RWPE1 (cell line): ENCODE data around the gene RGS3.

Experiments
- CTCF ChIA-PET: fragments of 350-600 bp; sonication (Branson Sonifier 250); formaldehyde crosslinking; extraction: SDS; loops from one replicate; lab custom pipeline; 2021; lab: Yijun Ruan, JAX
- POLR2A ChIA-PET: fragments of 400-600 bp; formaldehyde crosslinking; extraction: SDS; loops from one replicate; lab custom pipeline; 2020; ENCODE audit warnings: antibody characterized with exemption; ENCODE audit not compliant: low non-redundant PET; lab: Yijun Ruan, JAX
- DNase-seq: peaks from one replicate; pipeline ENCODE4 v3.0.0; 2012; ENCODE audit warnings: low spot score
- H3K27ac ChIP-seq: fragments of 450-650 bp; 2 replicates; pipeline ENCODE4 v1.5.1; 2017
- TF ChIP-seq, protein P1 (sequence below): fragments of 450-650 bp; conservative IDR thresholded peaks from 2 replicates; pipeline ENCODE4 v1.5.1; 2017; ENCODE audit warnings: low read depth, mild to moderate bottlenecking

The RGS3 gene

DNA sequence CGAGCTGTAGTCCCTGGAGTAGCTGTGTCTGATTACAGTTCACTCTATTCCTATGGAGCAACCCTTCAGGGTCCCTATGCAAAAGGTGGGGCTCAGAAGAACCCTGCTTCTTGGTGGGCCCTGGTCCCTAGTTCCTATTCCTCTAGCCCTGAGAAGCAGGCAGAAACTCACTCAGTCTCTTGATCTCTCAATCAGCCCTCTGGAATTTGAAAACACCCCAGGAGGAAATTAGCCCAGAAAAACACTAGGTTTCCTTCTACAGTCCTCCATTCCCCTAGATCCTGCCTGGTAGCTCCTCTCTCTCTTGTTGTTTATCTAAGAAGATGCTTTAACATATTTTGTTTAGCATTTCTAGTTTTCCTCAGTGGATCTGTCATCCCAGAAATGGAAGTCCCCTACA, 7.6 kb downstream of the RGS3 start:
- POLR2A ChIA-PET: no interaction called here
- TF ChIP-seq, protein P1, sequence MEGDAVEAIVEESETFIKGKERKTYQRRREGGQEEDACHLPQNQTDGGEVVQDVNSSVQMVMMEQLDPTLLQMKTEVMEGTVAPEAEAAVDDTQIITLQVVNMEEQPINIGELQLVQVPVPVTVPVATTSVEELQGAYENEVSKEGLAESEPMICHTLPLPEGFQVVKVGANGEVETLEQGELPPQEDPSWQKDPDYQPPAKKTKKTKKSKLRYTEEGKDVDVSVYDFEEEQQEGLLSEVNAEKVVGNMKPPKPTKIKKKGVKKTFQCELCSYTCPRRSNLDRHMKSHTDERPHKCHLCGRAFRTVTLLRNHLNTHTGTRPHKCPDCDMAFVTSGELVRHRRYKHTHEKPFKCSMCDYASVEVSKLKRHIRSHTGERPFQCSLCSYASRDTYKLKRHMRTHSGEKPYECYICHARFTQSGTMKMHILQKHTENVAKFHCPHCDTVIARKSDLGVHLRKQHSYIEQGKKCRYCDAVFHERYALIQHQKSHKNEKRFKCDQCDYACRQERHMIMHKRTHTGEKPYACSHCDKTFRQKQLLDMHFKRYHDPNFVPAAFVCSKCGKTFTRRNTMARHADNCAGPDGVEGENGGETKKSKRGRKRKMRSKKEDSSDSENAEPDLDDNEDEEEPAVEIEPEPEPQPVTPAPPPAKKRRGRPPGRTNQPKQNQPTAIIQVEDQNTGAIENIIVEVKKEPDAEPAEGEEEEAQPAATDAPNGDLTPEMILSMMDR: no peak
- no peak for DNase-seq
- H3K27ac ChIP-seq: no peak overlapping the region
- CTCF ChIA-PET: interaction anchor here (0.9 to 1.0 kb wide), 2 partner anchors 109 to 187 kb away, joined by 3 to 4 read pairs; no protein-coding TSS in a partner anchor

DNA sequence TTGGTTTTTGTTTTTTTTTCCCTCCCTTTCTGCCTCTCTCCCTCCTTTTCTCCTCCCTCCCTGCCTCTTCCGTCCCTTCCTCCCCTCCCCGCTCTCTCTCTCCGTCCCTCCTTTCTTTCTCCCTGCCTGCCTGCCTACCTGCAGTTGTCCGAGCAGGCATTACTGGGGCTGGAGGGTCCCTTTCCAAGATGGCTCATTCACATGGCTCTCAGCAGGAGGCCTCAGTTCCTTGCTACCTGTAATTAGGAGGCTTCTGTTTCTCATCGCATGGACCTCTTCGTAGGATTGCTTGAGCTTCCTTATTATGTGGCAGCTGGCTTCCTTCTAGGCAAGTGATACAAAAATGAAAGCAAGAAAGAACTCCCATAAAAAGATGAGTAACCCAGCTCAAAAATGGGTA, 8.0 kb downstream of the RGS3 start:
- no peak overlapping the region for H3K27ac ChIP-seq
- no peak for DNase-seq
- TF ChIP-seq, protein P1: no peak
- ChIA-PET CTCF (interaction anchor here (0.9 to 1.0 kb wide), 2 partner anchors 109 to 187 kb away, joined by 3 to 4 read pairs; no protein-coding TSS in a partner anchor), POLR2A (no interaction called here)

DNA sequence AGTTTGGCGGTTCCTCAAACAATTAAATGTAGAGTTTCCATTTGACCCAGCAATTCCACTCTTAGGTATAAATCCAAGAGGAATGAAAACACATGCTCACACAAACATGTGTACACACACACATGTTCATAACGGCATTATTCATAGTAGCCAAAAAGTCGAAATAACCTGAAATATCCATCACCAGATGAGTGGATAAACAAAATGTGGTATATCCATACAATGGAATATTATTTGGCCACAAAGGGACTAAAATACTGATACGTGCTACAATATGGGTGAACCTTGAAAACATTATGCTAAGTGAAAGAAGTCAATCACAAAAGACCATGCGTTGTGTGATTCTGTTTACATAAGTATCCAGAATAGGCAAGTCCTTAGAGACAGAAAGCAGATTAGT, 8.7 kb downstream of the RGS3 start:
- no peak overlapping the region for H3K27ac ChIP-seq
- DNase-seq: no peak
- ChIA-PET POLR2A (no interaction called here), CTCF (interaction anchor here (0.6 kb wide), 1 partner anchor 13 kb away, joined by 3 read pairs; no protein-coding TSS in a partner anchor)
- TF ChIP-seq, protein P1: no peak

DNA sequence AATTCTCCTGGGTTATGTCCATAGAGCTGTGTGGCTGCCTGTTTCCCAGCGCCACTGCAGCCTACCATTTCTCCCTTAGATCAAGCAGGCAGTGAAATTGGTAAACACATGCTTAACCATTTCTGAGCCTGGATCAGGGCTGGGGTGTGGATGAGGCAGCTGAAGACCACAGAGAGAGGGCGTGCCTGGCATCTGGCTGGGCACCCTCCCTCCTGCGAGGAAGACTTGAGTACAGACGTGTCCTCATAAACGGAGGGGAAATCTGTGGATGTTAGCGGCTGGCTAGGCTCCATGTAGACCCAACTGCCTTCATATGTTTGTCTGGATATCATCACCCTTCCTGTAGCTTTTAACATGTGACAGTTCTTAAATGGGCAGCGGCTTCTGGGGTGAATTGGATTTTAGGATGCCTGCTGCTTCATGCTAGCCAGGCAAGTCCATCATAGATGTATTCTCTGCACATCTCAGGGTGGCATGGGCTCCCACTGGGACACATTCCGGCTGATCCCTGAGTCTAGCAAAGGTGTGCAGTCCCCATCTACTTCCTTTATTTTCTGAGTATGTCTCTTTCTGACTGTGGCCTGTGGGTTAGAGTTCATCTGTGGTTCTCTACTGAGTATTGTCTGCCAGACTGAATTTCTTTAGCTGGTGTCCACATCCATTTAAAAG, 11.0 kb downstream of the RGS3 start:
- no peak for DNase-seq
- CTCF ChIA-PET: interaction anchor here (0.6 to 1.4 kb wide), 2 partner anchors 10 to 29 kb away, joined by 3 read pairs; no protein-coding TSS in a partner anchor
- POLR2A ChIA-PET: interaction anchor here (0.5 kb wide), 1 partner anchor 11 kb away, joined by 3 read pairs; the partner anchor contains the start of gene RGS3
- H3K27ac ChIP-seq: no peak overlapping the region
- TF ChIP-seq, protein P1: no peak

DNA sequence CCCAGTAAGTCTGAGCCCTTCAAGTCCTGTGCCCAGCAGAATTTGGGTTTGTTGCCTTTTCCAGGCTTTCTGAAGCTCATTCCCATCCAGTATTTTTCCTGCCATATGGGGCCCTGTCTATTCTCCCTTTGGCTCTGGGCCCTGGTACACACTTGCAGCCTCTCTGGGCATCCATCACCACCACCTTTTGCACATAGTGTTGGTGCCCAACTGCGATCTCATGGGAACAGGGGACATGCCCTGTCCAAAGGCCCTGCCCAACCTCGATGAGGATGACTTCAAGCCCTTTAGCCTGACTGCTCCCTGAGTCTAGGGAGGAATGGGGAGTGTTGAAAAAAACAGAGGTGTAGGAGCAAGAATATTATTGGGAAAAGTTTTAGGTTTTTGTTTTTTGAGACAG, 11.5 kb downstream of the RGS3 start:
- ChIA-PET CTCF (interaction anchor here (1.4 kb wide), 1 partner anchor 29 kb away, joined by 3 read pairs; no protein-coding TSS in a partner anchor), POLR2A (no interaction called here)
- H3K27ac ChIP-seq: no peak overlapping the region
- DNase-seq: no peak
- TF ChIP-seq, protein P1: no peak

DNA sequence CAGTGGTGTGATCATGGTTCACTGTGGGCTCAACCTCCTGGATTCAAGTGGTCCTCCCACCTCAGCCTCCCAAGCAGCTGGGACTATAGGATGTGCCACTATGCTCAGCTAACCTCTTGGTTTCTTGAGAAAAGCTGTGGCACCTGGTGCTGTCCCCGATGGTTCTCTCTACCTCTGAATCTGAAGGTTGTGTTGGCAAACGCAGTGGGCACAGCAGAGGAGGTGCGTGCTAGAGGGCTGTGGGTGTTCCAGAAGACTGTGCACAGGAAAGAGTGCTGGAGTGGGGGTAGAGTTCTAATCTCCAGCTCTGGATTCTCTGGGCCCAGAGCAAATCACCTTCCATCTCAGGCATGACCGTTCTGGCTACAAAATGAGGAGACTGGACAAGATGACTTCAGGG, 12.5 kb downstream of the RGS3 start:
- ChIA-PET CTCF (interaction anchor here (0.6 kb wide), 1 partner anchor 133 kb away, joined by 3 read pairs; no protein-coding TSS in a partner anchor), POLR2A (no interaction called here)
- TF ChIP-seq, protein P1: no peak
- no peak for DNase-seq
- no peak overlapping the region for H3K27ac ChIP-seq
